ACC112 (cell line): Measurements from ENCODE around the gene MCM10.

Experiments used
- H2AFZ ChIP-seq: fragments of 200-600 bp; sonication (generic); one replicate; pipeline ENCODE4 v1.6.0; 2017; ENCODE audit warnings: antibody characterized with exemption, low read length; ENCODE audit not compliant: unreplicated experiment
- H3K27ac ChIP-seq: fragments of 200-600 bp; sonication (generic); 2 replicates; pipeline ENCODE4 v1.5.1; 2014; ENCODE audit warnings: low read depth, mild to moderate bottlenecking, antibody characterized with exemption, low read length, moderate library complexity
- H3K27me3 ChIP-seq: fragments of 200-600 bp; sonication (generic); 2 replicates; pipeline ENCODE4 v1.6.1; 2014; ENCODE audit warnings: mild to moderate bottlenecking, antibody characterized with exemption, low read length, moderate library complexity, mixed read lengths; ENCODE audit not compliant: insufficient read depth
- H3K36me3 ChIP-seq: fragments of 200-600 bp; sonication (generic); 2 replicates; pipeline ENCODE4 v1.6.1; 2016; ENCODE audit warnings: mild to moderate bottlenecking, antibody characterized with exemption, low read length, moderate library complexity, mixed read lengths; ENCODE audit not compliant: insufficient read depth
- H3K4me1 ChIP-seq: fragments of 200-600 bp; sonication (generic); one replicate; pipeline ENCODE4 v1.6.1; 2016; ENCODE audit warnings: low read length, mixed read lengths; ENCODE audit not compliant: insufficient read depth, unreplicated experiment, control insufficient read depth
- H3K4me3 ChIP-seq: fragments of 200-600 bp; sonication (generic); 2 replicates; pipeline ENCODE4 v1.5.1; 2014; ENCODE audit warnings: mild to moderate bottlenecking, low read depth, low read length
- H3K79me2 ChIP-seq: fragments of 200-600 bp; sonication (generic); one replicate; pipeline ENCODE4 v1.6.0; 2016; ENCODE audit warnings: low read length; ENCODE audit not compliant: control insufficient read depth, unreplicated experiment, insufficient read depth

The MCM10 gene

DNA sequence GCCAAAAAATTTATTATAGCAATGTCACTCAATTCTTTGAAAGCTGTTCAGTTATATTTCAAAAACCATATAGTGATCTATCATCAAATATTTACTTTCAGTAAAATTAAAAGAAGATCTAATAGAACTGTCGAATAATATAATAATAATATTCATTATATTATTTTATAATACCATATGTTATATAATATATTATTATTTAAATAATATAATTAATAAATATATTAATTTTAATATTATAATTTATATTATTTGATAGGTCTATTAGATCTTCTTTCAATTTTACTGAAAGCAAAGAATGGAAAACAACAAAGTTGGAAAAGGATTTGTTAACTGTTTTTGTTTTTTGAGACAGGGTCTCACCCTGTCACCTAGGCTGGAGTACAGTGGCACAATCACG, 95.3 kb downstream of the MCM10 start:
- Histone ChIP-seq H3K27ac (no peak overlapping the region), H3K27me3 (0 out of 2 replicates have a peak, but pooled peaks cover 7% of the 10 kb centered on the region)

DNA sequence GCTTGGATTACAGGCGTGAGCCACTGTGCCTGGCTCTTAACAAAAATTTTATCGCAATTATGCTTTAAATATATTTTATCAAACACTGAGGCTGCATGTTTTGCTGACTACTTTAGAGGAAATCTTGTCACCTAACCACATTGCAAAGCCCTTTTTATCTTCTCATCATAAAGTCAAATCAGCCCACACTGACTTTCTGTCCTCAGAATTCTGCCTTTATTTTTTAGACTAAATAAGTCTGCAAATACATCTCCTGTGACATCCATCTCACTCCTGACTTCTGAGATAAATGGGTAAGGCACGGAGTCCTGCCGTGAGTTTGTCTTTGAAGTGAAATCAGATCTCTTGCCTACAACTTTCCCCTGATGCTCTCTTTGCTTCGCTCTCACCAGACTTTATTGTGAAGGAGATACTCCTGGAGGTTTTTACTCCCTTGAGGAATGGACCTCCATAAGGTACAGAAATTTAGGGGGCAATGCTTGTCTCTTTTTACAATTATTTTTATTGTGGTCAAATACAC, 96.3 kb downstream of the MCM10 start:
- peaks cover 12% of the 10 kb centered on the region; the same call in 1 of the 2 replicates for H3K27me3 ChIP-seq
- H3K27ac ChIP-seq = no peak overlapping the region
- H3K4me3 ChIP-seq = no peak overlapping the region
- H3K79me2 ChIP-seq = no peaks in the 10 kb centered on the region
- H2AFZ ChIP-seq = no peak overlapping the region
- H3K4me1 ChIP-seq = no peaks in the 10 kb centered on the region
- H3K36me3 ChIP-seq = no peaks in the 10 kb centered on the region

More for the DNA sequence above, 95.3 kb downstream of the MCM10 start:
- no peak overlapping the region for H3K4me3 ChIP-seq
- no peaks in the 10 kb centered on the region for H3K36me3 ChIP-seq
- H2AFZ ChIP-seq = no peak overlapping the region
- H3K4me1 ChIP-seq = no peaks in the 10 kb centered on the region
- no peaks in the 10 kb centered on the region for H3K79me2 ChIP-seq
